HL-60 (cell line): ENCODE data around the gene FCRLA.
"Not testable (repeated sequence)": the region's sequence is repeated elsewhere in the genome, so short reads cannot be mapped to it uniquely, and the experiment has no call there.

ENCODE experiments used
- DNase-seq, 2 experiments: peaks; one replicate each; pipeline ENCODE4 v3.0.0-alpha.2; 2010 to 2020; ENCODE audit warnings: low read depth in 1 of 2, low spot score in 1 of 2
- H3K27ac ChIP-seq: fragments of 250-450 bp; sonication (Bioruptor Pico); replicated peaks from 2 replicates; pipeline ENCODE4 v1.5.1; 2020; ENCODE audit warnings: mild to moderate bottlenecking, moderate library complexity
- H3K27me3 ChIP-seq: fragments of 250-450 bp; sonication (Bioruptor Pico); 2 replicates; pipeline ENCODE4 v1.5.1; 2021; ENCODE audit warnings: mild to moderate bottlenecking, moderate library complexity; ENCODE audit not compliant: insufficient read depth, poor library complexity, severe bottlenecking
- H3K4me3 ChIP-seq: replicated peaks from 2 replicates; pipeline ENCODE4 v1.5.1; 2011; ENCODE audit warnings: mild to moderate bottlenecking, control low read depth, low read length; ENCODE audit not compliant: insufficient read depth
- GABPA ChIP-seq: IDR thresholded peaks from 2 replicates; pipeline ENCODE4 v1.6.1; 2012; ENCODE audit warnings: low read depth
- POLR2AphosphoS5 ChIP-seq: IDR thresholded peaks from 2 replicates; pipeline ENCODE4 v1.6.1; 2012; ENCODE audit warnings: low read depth
- SPI1 ChIP-seq: IDR thresholded peaks from 2 replicates; pipeline ENCODE4 v1.6.1; 2012; ENCODE audit warnings: low read depth, mild to moderate bottlenecking, borderline replicate concordance
- TF ChIP-seq, protein P1 (sequence below): IDR thresholded peaks from one replicate; pipeline ENCODE4 v1.5.1; 2011; ENCODE audit warnings: low read length, control low read depth, inconsistent platforms; ENCODE audit not compliant: insufficient read depth
- TF ChIP-seq, protein P2 (sequence below): IDR thresholded peaks from 2 replicates; pipeline ENCODE4 v1.6.1; 2012; ENCODE audit warnings: low read depth; ENCODE audit not compliant: insufficient replicate concordance

FCRLA gene

GRCh38 chr1:161681879-161682278 is 25.1 kb upstream of the FCRLA start:
- DNase-seq, result no peak
- H3K4me3 ChIP-seq, result no peak overlapping the region
- no peaks in the 10 kb centered on the region for H3K27me3 ChIP-seq
- TF ChIP-seq, protein P1, sequence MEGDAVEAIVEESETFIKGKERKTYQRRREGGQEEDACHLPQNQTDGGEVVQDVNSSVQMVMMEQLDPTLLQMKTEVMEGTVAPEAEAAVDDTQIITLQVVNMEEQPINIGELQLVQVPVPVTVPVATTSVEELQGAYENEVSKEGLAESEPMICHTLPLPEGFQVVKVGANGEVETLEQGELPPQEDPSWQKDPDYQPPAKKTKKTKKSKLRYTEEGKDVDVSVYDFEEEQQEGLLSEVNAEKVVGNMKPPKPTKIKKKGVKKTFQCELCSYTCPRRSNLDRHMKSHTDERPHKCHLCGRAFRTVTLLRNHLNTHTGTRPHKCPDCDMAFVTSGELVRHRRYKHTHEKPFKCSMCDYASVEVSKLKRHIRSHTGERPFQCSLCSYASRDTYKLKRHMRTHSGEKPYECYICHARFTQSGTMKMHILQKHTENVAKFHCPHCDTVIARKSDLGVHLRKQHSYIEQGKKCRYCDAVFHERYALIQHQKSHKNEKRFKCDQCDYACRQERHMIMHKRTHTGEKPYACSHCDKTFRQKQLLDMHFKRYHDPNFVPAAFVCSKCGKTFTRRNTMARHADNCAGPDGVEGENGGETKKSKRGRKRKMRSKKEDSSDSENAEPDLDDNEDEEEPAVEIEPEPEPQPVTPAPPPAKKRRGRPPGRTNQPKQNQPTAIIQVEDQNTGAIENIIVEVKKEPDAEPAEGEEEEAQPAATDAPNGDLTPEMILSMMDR, result no peak
- TF ChIP-seq GABPA (no peak), POLR2AphosphoS5 (no peak), SPI1 (no peak)
- TF ChIP-seq, protein P2, sequence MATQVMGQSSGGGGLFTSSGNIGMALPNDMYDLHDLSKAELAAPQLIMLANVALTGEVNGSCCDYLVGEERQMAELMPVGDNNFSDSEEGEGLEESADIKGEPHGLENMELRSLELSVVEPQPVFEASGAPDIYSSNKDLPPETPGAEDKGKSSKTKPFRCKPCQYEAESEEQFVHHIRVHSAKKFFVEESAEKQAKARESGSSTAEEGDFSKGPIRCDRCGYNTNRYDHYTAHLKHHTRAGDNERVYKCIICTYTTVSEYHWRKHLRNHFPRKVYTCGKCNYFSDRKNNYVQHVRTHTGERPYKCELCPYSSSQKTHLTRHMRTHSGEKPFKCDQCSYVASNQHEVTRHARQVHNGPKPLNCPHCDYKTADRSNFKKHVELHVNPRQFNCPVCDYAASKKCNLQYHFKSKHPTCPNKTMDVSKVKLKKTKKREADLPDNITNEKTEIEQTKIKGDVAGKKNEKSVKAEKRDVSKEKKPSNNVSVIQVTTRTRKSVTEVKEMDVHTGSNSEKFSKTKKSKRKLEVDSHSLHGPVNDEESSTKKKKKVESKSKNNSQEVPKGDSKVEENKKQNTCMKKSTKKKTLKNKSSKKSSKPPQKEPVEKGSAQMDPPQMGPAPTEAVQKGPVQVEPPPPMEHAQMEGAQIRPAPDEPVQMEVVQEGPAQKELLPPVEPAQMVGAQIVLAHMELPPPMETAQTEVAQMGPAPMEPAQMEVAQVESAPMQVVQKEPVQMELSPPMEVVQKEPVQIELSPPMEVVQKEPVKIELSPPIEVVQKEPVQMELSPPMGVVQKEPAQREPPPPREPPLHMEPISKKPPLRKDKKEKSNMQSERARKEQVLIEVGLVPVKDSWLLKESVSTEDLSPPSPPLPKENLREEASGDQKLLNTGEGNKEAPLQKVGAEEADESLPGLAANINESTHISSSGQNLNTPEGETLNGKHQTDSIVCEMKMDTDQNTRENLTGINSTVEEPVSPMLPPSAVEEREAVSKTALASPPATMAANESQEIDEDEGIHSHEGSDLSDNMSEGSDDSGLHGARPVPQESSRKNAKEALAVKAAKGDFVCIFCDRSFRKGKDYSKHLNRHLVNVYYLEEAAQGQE, result no peak
- H3K27ac ChIP-seq, result no peak overlapping the region

- Histone ChIP-seq H3K4me3 (no peak overlapping the region), H3K27ac (no peak overlapping the region), H3K27me3 (no peaks in the 10 kb centered on the region)
- DNase-seq, result no peak
- no peak for TF ChIP-seq GABPA
- no peak for TF ChIP-seq SPI1
- TF ChIP-seq, protein P2, result no peak
Observed at GRCh38 chr1:161688946-161689345, 18.1 kb upstream of the FCRLA start.

GRCh38 chr1:161691846-161692245 is 15.2 kb upstream of the FCRLA start:
- Histone ChIP-seq H3K27ac (no peak overlapping the region), H3K4me3 (no peak overlapping the region), H3K27me3 (no peaks in the 10 kb centered on the region)
- no peak for DNase-seq
- TF ChIP-seq SPI1 (no peak), GABPA (no peak), POLR2AphosphoS5 (no peak)
- TF ChIP-seq, protein P1, result no peak
- TF ChIP-seq, protein P2, result no peak

- H3K27me3 ChIP-seq, DNase-seq, H3K4me3 ChIP-seq, H3K27ac ChIP-seq: not testable (repeated sequence)
Observed at GRCh38 chr1:161693020-161693712, 13.9 kb upstream of the FCRLA start.

DNA sequence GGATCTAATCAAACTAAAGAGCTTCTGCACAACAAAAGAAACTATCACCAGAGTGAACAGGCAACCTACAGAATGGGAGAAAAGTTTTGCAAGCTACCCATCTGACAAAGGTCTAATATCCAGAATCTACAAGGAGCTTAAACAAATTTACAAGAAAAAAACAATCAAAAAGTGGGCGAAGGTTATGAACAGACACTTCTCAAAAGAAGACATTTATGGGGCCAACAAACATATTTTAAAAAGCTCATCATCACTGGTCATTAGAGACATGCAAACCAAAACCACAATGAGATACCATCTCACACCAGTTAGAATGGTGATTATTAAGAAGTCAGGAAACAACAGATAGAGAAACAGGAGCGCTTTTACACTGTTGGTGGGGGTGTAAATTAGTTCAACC is 8.7 kb upstream of the FCRLA start:
- H3K4me3 ChIP-seq, H3K27ac ChIP-seq, DNase-seq, H3K27me3 ChIP-seq: not testable (repeated sequence)
